Neutrophil (primary cell): ENCODE data around the gene EVL.

Source experiments
- H3K27ac ChIP-seq: fragments of 200-600 bp; sonication (generic); 2 replicates; pipeline ENCODE4 v1.5.1; 2016; ENCODE audit warnings: mild to moderate bottlenecking, moderate library complexity
- H3K27me3 ChIP-seq: fragments of 200-600 bp; sonication (generic); 2 replicates; pipeline ENCODE4 v1.6.0; 2016; ENCODE audit warnings: mild to moderate bottlenecking
- H3K36me3 ChIP-seq: fragments of 200-600 bp; sonication (generic); 2 replicates; pipeline ENCODE4 v1.5.1; 2017
- H3K4me1 ChIP-seq, 2 experiments: fragments of 200-600 bp in 1 of 2; sonication (generic) in 1 of 2; 1 replicate in 1 of 2; 2 replicates in 1 of 2; pipeline versions ENCODE4 v1.5.1 to v1.6.1; 2013 to 2016; ENCODE audit warnings: low read depth in 1 of 2, low read length in 1 of 2, mild to moderate bottlenecking in 1 of 2, moderate library complexity in 1 of 2; ENCODE audit not compliant: control insufficient read depth in 1 of 2, insufficient read depth in 1 of 2
- H3K4me3 ChIP-seq, 2 experiments: fragments of 200-600 bp in 1 of 2; sonication (generic) in 1 of 2; 1 replicate in 1 of 2; 2 replicates in 1 of 2; pipeline ENCODE4 v1.5.1; 2013 to 2016; ENCODE audit warnings: low read depth in 1 of 2, low read length in 1 of 2, mild to moderate bottlenecking in 1 of 2, moderate library complexity in 1 of 2
- H3K9me3 ChIP-seq: fragments of 200-600 bp; sonication (generic); 2 replicates; pipeline ENCODE4 v1.5.1; 2016
- CTCF ChIP-seq: fragments of 200-600 bp; sonication (generic); IDR thresholded peaks from 2 replicates; pipeline ENCODE4 v1.5.1; 2016; ENCODE audit warnings: antibody characterized with exemption

Gene EVL

GRCh38 chr14:100187247-100187833, 122.1 kb downstream of the EVL start:
- H3K27ac ChIP-seq: no peak overlapping the region
- H3K27me3 ChIP-seq: no peaks in the 10 kb centered on the region
- no peaks in the 10 kb centered on the region for H3K9me3 ChIP-seq
- TF ChIP-seq CTCF: no peak
- H3K4me1 ChIP-seq: peaks cover 2 to 4% of the 10 kb centered on the region in 2 experiments
- no peak overlapping the region for H3K4me3 ChIP-seq
- no peaks in the 10 kb centered on the region for H3K36me3 ChIP-seq

- Histone ChIP-seq H3K36me3 (no peaks in the 10 kb centered on the region), H3K27me3 (no peaks in the 10 kb centered on the region), H3K4me1 (peaks cover 11 to 13% of the 10 kb centered on the region in 2 experiments), H3K9me3 (no peaks in the 10 kb centered on the region), H3K27ac (no peak overlapping the region), H3K4me3 (no peak overlapping the region)
- no peak for TF ChIP-seq CTCF
Measured at GRCh38 chr14:100188392-100189030, 123.3 kb downstream of the EVL start.

GRCh38 chr14:100190126-100190525, 124.9 kb downstream of the EVL start:
- Histone ChIP-seq H3K4me1 (peaks cover 12 to 16% of the 10 kb centered on the region in 2 experiments), H3K4me3 (no peak overlapping the region), H3K27me3 (no peaks in the 10 kb centered on the region), H3K9me3 (no peaks in the 10 kb centered on the region), H3K36me3 (no peaks in the 10 kb centered on the region), H3K27ac (no peak overlapping the region)
- no peak for TF ChIP-seq CTCF

GRCh38 chr14:100191584-100192249, 126.5 kb downstream of the EVL start:
- no peaks in the 10 kb centered on the region for H3K27me3 ChIP-seq
- H3K9me3 ChIP-seq: no peaks in the 10 kb centered on the region
- no peak overlapping the region for H3K27ac ChIP-seq
- H3K36me3 ChIP-seq: no peaks in the 10 kb centered on the region
- peak overlapping the region in 1 of 2 experiments; percentile 71 for H3K4me3 ChIP-seq
- H3K4me1 ChIP-seq: peaks cover 12 to 16% of the 10 kb centered on the region in 2 experiments
- no peak for TF ChIP-seq CTCF

GRCh38 chr14:100192250-100192671, 127.0 kb downstream of the EVL start:
- Histone ChIP-seq H3K4me3 (peak overlapping the region; percentile 65 to 71), H3K36me3 (no peaks in the 10 kb centered on the region), H3K27ac (peak overlapping the region; percentile 86), H3K9me3 (no peaks in the 10 kb centered on the region), H3K4me1 (peaks cover 12 to 16% of the 10 kb centered on the region in 2 experiments), H3K27me3 (no peaks in the 10 kb centered on the region)
- TF ChIP-seq CTCF: no peak
